ENCODE data around the gene PTGER3.

The PTGER3 gene

GRCh38 chr1:71087060-71087459, 39.4 kb upstream of the PTGER3 start:
- no peak for DNase-seq (ENCODE audit: extremely low read depth, low read depth)
- no peak for TF ChIP-seq CTCF (IDR thresholded peaks at IDR 0.05; ENCODE audit: low read depth, low read length)

GRCh38 chr1:71086331-71086730, 38.7 kb upstream of the PTGER3 start:
- no peak for DNase-seq (ENCODE audit: extremely low read depth, low read depth)

GRCh38 chr1:71083271-71083670, 35.7 kb upstream of the PTGER3 start:
- no peak for DNase-seq (ENCODE audit: extremely low read depth, low read depth)
- no peak for TF ChIP-seq CTCF (IDR thresholded peaks at IDR 0.05; ENCODE audit: low read depth, low read length)

More at GRCh38 chr1:71086331-71086730, 38.7 kb upstream of the PTGER3 start:
- no peak for TF ChIP-seq CTCF (IDR thresholded peaks at IDR 0.05; ENCODE audit: low read depth, low read length)

DNA sequence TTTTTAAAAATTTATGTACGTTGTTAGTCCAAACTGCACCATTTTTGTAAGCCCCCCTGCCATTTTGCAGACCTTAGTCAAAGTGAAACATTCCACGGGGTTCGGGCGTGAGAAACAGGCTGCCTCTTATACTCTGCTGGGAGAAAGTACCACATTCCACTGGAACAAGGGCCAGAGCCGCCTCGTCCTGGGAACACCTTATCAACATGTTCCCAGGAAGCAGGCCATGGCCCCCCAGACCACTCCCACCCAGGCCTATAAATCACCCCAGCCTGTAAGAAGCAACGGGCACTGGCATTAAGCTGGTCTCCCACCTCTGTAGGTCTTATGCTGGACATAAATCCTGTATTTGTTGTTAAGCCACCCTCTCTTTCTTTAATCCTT, 34.1 kb upstream of the PTGER3 start:
- no peak for DNase-seq (ENCODE audit: extremely low read depth, low read depth)
- no peak for TF ChIP-seq CTCF (IDR thresholded peaks at IDR 0.05; ENCODE audit: low read depth, low read length)

- TF ChIP-seq CTCF (IDR thresholded peaks at IDR 0.05; ENCODE audit: low read depth, low read length), result peak; percentile 80
- DNase-seq (ENCODE audit: extremely low read depth, low read depth), result peak; percentile 89
Measured at GRCh38 chr1:71080739-71081696, 33.4 kb upstream of the PTGER3 start, which contains the start of gene ZRANB2. Gene ZRANB2 (minus strand): TSS chr1:71081035. CDS start chr1:71080995, 40 bp downstream.

- no peak for DNase-seq (ENCODE audit: extremely low read depth, low read depth)
- TF ChIP-seq CTCF (IDR thresholded peaks at IDR 0.05; ENCODE audit: low read depth, low read length), result no peak
Measured at GRCh38 chr1:71080230-71080738, 32.7 kb upstream of the PTGER3 start.

DNA sequence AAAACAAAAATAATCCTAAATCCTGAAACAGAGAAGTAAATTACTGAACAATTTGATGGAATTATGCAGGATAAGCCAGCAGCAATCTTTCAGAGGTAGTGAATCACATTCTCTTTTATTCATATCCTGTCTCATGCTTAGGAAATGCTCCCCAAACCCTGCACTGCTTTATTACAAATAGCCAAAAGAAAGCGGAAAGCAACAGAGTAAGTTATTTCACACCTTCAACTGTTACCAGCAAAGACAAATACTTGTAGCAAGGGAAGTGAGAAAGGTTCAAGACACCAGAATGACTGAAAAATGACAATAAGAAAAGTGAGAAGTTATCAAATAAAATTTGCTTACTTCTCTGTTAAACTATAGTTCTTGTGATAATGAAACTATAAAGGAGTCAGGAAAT, 27.1 kb upstream of the PTGER3 start:
- TF ChIP-seq CTCF (IDR thresholded peaks at IDR 0.05; ENCODE audit: low read depth, low read length), result no peak

More for the DNA sequence above, 27.1 kb upstream of the PTGER3 start:
- no peak for DNase-seq (ENCODE audit: extremely low read depth, low read depth)

Data from AG09319 (cell line).